HFFc6 (cell line): ENCODE results near the gene GRK6. TPM values are rescaled to one million over a fixed set of nuclear protein-coding genes. Genes with fewer than 3 reads are reported as not detected.

ENCODE experiments used
- DNase-seq: peaks from one replicate; pipeline ENCODE4 v3.0.0-alpha.2; 2018
- H3K27ac Mint-ChIP-seq: 2 replicates; pipeline ENCODE4 v1.8.0; 2020; ENCODE audit warnings: mild to moderate bottlenecking, mixed read lengths
- H3K27me3 Mint-ChIP-seq: 2 replicates; pipeline ENCODE4 v1.8.0; 2021; ENCODE audit warnings: mild to moderate bottlenecking, moderate library complexity, mixed read lengths; ENCODE audit not compliant: insufficient read depth
- H3K36me3 Mint-ChIP-seq: 2 replicates; pipeline ENCODE4 v1.8.0; 2021; ENCODE audit warnings: low read depth, mixed read lengths
- H3K4me1 Mint-ChIP-seq: 2 replicates; pipeline ENCODE4 v1.8.0; 2020; ENCODE audit warnings: low read depth, mixed read lengths
- H3K4me3 Mint-ChIP-seq: 2 replicates; pipeline ENCODE4 v1.8.0; 2020; ENCODE audit warnings: mild to moderate bottlenecking, moderate library complexity, mixed read lengths
- H3K9me3 Mint-ChIP-seq: 2 replicates; pipeline ENCODE4 v1.8.0; 2020; ENCODE audit warnings: mild to moderate bottlenecking, mixed read lengths
- total RNA-seq, 6 experiments: library from RNA; stranded (reverse); fragmentation: NEBNext Ultra II Directional; extraction: Animal tissue kit (Norgen Biotek cat#: 25700); gene quantifications; 2 replicates in 1 of 6; 3 replicates in 5 of 6; pipeline ENCODE4 v1.2.3, GENCODE V29; 2021
- TF ChIP-seq, protein P1 (sequence below): fragments of 200-600 bp; sonication (generic); IDR thresholded peaks from 2 replicates; pipeline ENCODE4 v1.5.0; 2021; ENCODE audit warnings: antibody characterized with exemption, mild to moderate bottlenecking

GRK6 gene
- total RNA-seq, 6 experiments from 2014 or later = 25.8 to 30.7 (median 28.0) TPM

DNA sequence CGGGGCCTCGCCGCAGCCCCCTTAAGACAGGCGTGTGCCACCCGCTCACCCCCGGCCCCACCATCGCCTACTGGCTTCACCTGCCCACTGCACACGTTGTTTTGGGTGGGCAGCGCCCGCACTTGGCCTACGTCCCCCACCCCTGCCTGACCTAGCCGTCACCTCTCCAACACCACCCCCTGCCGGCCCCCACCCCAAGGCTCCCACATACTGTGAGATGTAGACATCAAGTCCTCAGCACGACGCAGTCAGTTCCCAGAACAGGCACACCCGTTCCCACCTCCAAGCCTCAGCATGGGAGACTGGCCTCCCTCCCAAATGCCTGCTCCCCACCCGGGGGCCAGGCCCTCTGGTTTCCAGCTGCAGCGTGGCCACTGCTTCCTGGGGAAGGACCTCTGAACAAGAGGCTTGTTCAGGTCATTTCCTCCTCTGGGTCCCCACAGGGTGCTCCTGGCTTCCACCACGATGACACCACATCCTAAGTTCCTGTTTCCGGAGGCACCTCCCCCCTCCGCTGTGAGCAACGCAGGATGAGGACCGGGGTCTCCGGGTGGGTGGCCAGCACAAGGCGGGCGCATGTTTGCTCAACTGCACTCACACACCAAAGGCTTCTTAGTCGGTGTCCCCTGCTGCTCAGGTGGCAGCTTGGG, 35.7 kb downstream of the GRK6 start:
- H3K4me1 Mint-ChIP-seq = peaks cover 5% of the 10 kb centered on the region
- no peaks in the 10 kb centered on the region for H3K9me3 Mint-ChIP-seq
- H3K36me3 Mint-ChIP-seq = peaks cover 32% of the 10 kb centered on the region
- H3K27ac Mint-ChIP-seq = 0 out of 2 replicates have a peak overlapping the region, but pooled peaks have one; percentile 57
- TF ChIP-seq, protein P1, sequence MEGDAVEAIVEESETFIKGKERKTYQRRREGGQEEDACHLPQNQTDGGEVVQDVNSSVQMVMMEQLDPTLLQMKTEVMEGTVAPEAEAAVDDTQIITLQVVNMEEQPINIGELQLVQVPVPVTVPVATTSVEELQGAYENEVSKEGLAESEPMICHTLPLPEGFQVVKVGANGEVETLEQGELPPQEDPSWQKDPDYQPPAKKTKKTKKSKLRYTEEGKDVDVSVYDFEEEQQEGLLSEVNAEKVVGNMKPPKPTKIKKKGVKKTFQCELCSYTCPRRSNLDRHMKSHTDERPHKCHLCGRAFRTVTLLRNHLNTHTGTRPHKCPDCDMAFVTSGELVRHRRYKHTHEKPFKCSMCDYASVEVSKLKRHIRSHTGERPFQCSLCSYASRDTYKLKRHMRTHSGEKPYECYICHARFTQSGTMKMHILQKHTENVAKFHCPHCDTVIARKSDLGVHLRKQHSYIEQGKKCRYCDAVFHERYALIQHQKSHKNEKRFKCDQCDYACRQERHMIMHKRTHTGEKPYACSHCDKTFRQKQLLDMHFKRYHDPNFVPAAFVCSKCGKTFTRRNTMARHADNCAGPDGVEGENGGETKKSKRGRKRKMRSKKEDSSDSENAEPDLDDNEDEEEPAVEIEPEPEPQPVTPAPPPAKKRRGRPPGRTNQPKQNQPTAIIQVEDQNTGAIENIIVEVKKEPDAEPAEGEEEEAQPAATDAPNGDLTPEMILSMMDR = no peak
- DNase-seq = no peak
- H3K27me3 Mint-ChIP-seq = peaks cover 11% of the 10 kb centered on the region
- H3K4me3 Mint-ChIP-seq = no peak overlapping the region

DNA sequence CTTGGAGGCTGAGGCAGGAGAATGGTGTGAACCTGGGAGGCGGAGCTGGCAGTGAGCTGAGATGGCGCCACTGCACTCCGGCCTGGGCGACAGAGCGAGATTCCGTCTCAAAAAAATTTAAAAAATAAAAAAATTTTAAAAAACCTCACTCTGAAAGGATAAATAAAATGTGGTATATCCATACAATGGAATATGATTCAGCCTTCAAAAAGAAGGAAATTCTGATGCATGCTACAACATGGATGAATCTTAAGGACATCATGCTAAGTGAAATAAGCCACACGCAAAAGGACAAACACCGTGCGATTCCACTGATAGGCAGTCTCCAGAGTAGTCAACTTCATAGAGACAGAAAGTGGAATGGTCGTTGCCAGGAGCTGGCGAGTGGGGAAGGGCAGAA, 38.6 kb downstream of the GRK6 start:
- H3K4me3 Mint-ChIP-seq = no peak overlapping the region
- TF ChIP-seq, protein P1 = no peak
- peaks cover 36% of the 10 kb centered on the region for H3K36me3 Mint-ChIP-seq

DNA sequence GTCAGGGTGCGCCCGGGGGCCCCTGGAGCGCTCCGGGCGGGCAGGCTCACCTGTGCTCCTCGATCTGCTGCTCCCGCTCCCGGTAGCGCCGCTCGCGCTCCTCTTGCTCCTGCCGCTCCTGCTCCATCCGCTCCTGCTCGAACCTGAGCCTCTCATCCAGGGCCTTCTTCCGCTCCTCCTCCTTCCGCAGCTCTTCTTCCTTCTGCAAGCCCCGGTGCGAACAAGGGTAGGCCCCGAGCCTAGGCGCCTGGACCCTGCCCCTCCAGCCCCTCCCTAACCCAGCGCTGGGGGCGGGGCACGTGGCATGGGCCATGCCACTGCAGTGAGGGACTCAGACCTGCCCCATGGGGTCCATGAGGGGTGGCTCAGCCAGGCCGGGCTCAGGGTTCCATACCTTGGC, 40.4 kb downstream of the GRK6 start:
- Mint-ChIP-seq H3K27me3 (peaks cover 7% of the 10 kb centered on the region), H3K4me1 (peaks cover 38% of the 10 kb centered on the region), H3K27ac (peak overlapping the region; percentile 45; the same call in 1 of the 2 replicates), H3K9me3 (no peaks in the 10 kb centered on the region), H3K36me3 (peaks cover 35% of the 10 kb centered on the region), H3K4me3 (no peak overlapping the region)
- no peak for DNase-seq
- TF ChIP-seq, protein P1 = no peak

More for the DNA sequence above, 38.6 kb downstream of the GRK6 start:
- no peak for DNase-seq
- H3K27me3 Mint-ChIP-seq = peaks cover 5% of the 10 kb centered on the region; the same call in 1 of the 2 replicates
- H3K4me1 Mint-ChIP-seq = peaks cover 20% of the 10 kb centered on the region
- H3K27ac Mint-ChIP-seq = no peak overlapping the region
- H3K9me3 Mint-ChIP-seq = no peaks in the 10 kb centered on the region

DNA sequence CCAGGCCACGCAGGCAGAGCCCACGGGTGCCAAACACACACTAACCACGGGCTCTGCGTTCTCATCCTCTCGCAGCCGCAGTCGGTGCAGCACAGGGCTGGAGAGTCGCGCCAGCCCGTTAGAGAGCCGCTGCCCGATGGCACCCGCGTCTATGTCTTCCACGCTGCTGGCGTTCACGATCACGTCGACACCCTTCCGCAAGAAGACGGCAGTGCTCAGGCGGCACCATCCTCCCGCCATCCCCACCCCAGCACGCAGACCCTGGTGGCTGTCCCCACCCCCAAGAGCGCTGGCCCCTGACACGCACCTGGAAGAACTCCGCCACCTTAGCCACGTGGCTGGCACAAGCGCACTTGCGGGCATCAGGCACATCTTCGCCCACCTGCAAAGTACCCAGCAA, 41.0 kb downstream of the GRK6 start:
- Mint-ChIP-seq H3K27me3 (peaks cover 10% of the 10 kb centered on the region), H3K9me3 (no peaks in the 10 kb centered on the region), H3K27ac (no peak overlapping the region), H3K4me1 (peaks cover 42% of the 10 kb centered on the region), H3K4me3 (no peak overlapping the region), H3K36me3 (peaks cover 35% of the 10 kb centered on the region)
- TF ChIP-seq, protein P1 = no peak
- no peak for DNase-seq

DNA sequence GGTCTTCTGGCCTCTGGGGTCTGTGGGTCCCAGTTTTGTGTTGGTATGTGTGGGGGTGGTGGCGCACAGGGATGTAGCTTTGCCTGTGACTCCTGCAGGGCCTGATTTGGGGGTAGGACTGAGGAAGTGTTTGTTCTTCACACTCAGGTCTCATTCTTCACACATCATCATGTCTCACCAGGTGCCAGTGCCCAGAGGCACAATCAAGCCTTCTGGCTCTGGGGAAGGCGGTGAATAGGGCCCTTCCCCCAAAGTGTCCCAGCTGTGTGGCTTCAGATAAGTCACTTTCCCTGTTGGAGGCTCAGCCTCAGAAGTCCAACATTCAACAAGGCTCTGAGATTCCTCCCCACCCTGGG, 41.8 kb downstream of the GRK6 start:
- Mint-ChIP-seq H3K4me1 (peaks cover 42% of the 10 kb centered on the region), H3K27ac (peak overlapping the region; percentile 97), H3K4me3 (peak overlapping the region; percentile 92), H3K9me3 (no peaks in the 10 kb centered on the region), H3K27me3 (peaks cover 10% of the 10 kb centered on the region), H3K36me3 (peaks cover 33% of the 10 kb centered on the region)
- TF ChIP-seq, protein P1 = no peak
- DNase-seq = no peak
